HCT116 (cell line): ENCODE results near the gene VAMP1. TPM values are rescaled to one million over a fixed set of nuclear protein-coding genes. Genes with fewer than 3 reads are reported as not detected.

Source experiments
- ATAC-seq: fragments of 200-7000 bp; cut with Tn5 transposase; 2 replicates; pipeline ENCODE4 v1.9.1; 2020; ENCODE audit warnings: mild to moderate bottlenecking, moderate library complexity
- BruUV-seq: library from RNA; stranded (reverse); fragments of 400-500 nt; replicated peaks from 2 replicates; lab custom pipeline; 2021; lab: Mats Ljungman, UMichigan
- CTCF ChIA-PET: fragments of 300-600 bp; sonication (Branson Sonifier 250); formaldehyde crosslinking; loops from one replicate; lab custom pipeline; 2021; ENCODE audit warnings: antibody characterized with exemption; lab: Charles Lee
- POLR2A ChIA-PET: fragments of 300-600, 350-600 bp; sonication (Branson Sonifier 250); formaldehyde crosslinking; loops from one replicate; lab custom pipeline; 2021; ENCODE audit warnings: antibody characterized with exemption; lab: Charles Lee
- RAD21 ChIA-PET, 2 experiments: fragments of 300-600 bp; sonication (Branson Sonifier 250); formaldehyde crosslinking; loops; one replicate each; lab custom pipeline; 2023; ENCODE audit warnings: low total read pairs in 2 of 2; ENCODE audit not compliant: uncharacterized antibody in 2 of 2, unreplicated experiment in 2 of 2, low non-redundant PET in 1 of 2; lab: Charles Lee
- DNase-seq: peaks from one replicate; pipeline ENCODE4 v3.0.0-alpha.2; 2010; ENCODE audit warnings: low read depth, low spot score
- H2AFZ ChIP-seq: fragments of 200-600 bp; shearing (Covaris generic), sonication (generic); 2 replicates; pipeline ENCODE4 v1.6.1; 2017; ENCODE audit warnings: low read depth, mixed run types, mixed read lengths, antibody characterized with exemption, low read length; ENCODE audit not compliant: poor library complexity, severe bottlenecking
- H3K27ac ChIP-seq: 2 replicates; pipeline ENCODE4 v1.5.1; 2012; ENCODE audit warnings: low read depth, low read length
- H3K27me3 ChIP-seq: fragments of 200-600 bp; sonication (generic); 2 replicates; pipeline ENCODE4 v1.6.1; 2016; ENCODE audit warnings: mixed run types, low read length, mixed read lengths; ENCODE audit not compliant: insufficient read depth
- H3K36me3 ChIP-seq, 2 experiments: fragments of 200-500 bp in 1 of 2; fragments of 200-600 bp in 1 of 2; sonication (Bioruptor generic) in 1 of 2; sonication (generic) in 1 of 2; 2 replicates each; pipeline versions ENCODE4 v1.5.1 to v1.6.1; 2014 to 2016; ENCODE audit warnings: low read length in 2 of 2, inconsistent platforms in 1 of 2, mixed read lengths in 1 of 2, mixed run types in 1 of 2; ENCODE audit not compliant: insufficient read depth in 2 of 2, control insufficient read depth in 1 of 2
- H3K4me1 ChIP-seq, 2 experiments: fragments of 200-600 bp in 1 of 2; sonication (generic) in 1 of 2; 2 replicates each; pipeline versions ENCODE4 v1.5.1 to v1.6.1; 2012 to 2017; ENCODE audit warnings: low read length in 2 of 2, inconsistent platforms in 1 of 2, mild to moderate bottlenecking in 1 of 2, mixed read lengths in 1 of 2, mixed run types in 1 of 2, moderate library complexity in 1 of 2; ENCODE audit not compliant: insufficient read depth in 2 of 2, control insufficient read depth in 1 of 2
- H3K4me2 ChIP-seq: fragments of 200-600 bp; sonication (generic); 2 replicates; pipeline ENCODE4 v1.6.1; 2017; ENCODE audit warnings: mixed run types, low read length, mixed read lengths
- H3K4me3 ChIP-seq, 2 experiments: fragments of 200-600 bp in 1 of 2; sonication (generic) in 1 of 2; replicated peaks in 1 of 2; 2 replicates each; pipeline ENCODE4 v1.5.1; 2011 to 2016; ENCODE audit warnings: low read length in 2 of 2, control low read depth in 1 of 2, low read depth in 1 of 2, mild to moderate bottlenecking in 1 of 2, mixed read lengths in 1 of 2, mixed run types in 1 of 2
- H3K79me2 ChIP-seq: fragments of 200-600 bp; sonication (generic); 2 replicates; pipeline ENCODE4 v1.6.1; 2017; ENCODE audit warnings: mild to moderate bottlenecking, mixed run types, low read length, moderate library complexity, mixed read lengths; ENCODE audit not compliant: insufficient read depth
- H3K9ac ChIP-seq: fragments of 200-600 bp; sonication (generic); 2 replicates; pipeline ENCODE4 v1.6.1; 2016; ENCODE audit warnings: low read length, mixed read lengths
- H3K9me2 ChIP-seq: fragments of 200-600 bp; sonication (generic), shearing (Covaris generic); 2 replicates; pipeline ENCODE4 v1.6.1; 2017; ENCODE audit warnings: mixed run types, mild to moderate bottlenecking, moderate library complexity; ENCODE audit not compliant: insufficient read depth
- H3K9me3 ChIP-seq, 2 experiments: fragments of 200-500 bp in 1 of 2; fragments of 200-600 bp in 1 of 2; sonication (Bioruptor generic) in 1 of 2; sonication (generic) in 1 of 2; 2 replicates each; pipeline ENCODE4 v1.6.1; 2014 to 2017; ENCODE audit warnings: low read length in 2 of 2, mixed read lengths in 2 of 2, inconsistent platforms in 1 of 2, low read depth in 1 of 2, mild to moderate bottlenecking in 1 of 2, mixed run types in 1 of 2, moderate library complexity in 1 of 2; ENCODE audit not compliant: control insufficient read depth in 1 of 2, insufficient read depth in 1 of 2
- H4K20me1 ChIP-seq: fragments of 200-600 bp; sonication (generic), shearing (Covaris generic); 2 replicates; pipeline ENCODE4 v1.6.1; 2017; ENCODE audit warnings: mixed run types, mild to moderate bottlenecking, moderate library complexity; ENCODE audit not compliant: insufficient read depth
- CBX3 ChIP-seq: IDR thresholded peaks from 2 replicates; pipeline ENCODE4 v1.6.1; 2012; ENCODE audit warnings: low read depth
- EZH2 ChIP-seq: fragments of 200-600 bp; sonication (generic); IDR thresholded peaks from 2 replicates; pipeline ENCODE4 v1.6.1; 2017; ENCODE audit warnings: antibody characterized with exemption, mixed run types
- EZH2phosphoT487 ChIP-seq: fragments of 200-600 bp; IDR thresholded peaks from 2 replicates; pipeline ENCODE4 v1.6.1; 2018; ENCODE audit warnings: antibody characterized with exemption, borderline replicate concordance
- FOSL1 ChIP-seq: IDR thresholded peaks from 2 replicates; pipeline ENCODE4 v1.6.1; 2012; ENCODE audit warnings: low read depth
- JUND ChIP-seq: IDR thresholded peaks from 2 replicates; pipeline ENCODE4 v1.6.1; 2012
- POLR2A ChIP-seq: IDR thresholded peaks from 2 replicates; pipeline ENCODE4 v1.7.0; 2011; ENCODE audit warnings: borderline replicate concordance; ENCODE audit not compliant: insufficient read depth, insufficient read length; ENCODE audit errors: extremely low read depth
- POLR2AphosphoS5 ChIP-seq: IDR thresholded peaks from 2 replicates; pipeline ENCODE4 v1.6.1; 2011; ENCODE audit warnings: mild to moderate bottlenecking, low read depth, low read length, moderate library complexity
- RAD21 ChIP-seq: IDR thresholded peaks from 2 replicates; pipeline ENCODE4 v1.6.1; 2012; ENCODE audit warnings: low read depth, mild to moderate bottlenecking
- SIN3A ChIP-seq: IDR thresholded peaks from 2 replicates; pipeline ENCODE4 v1.6.1; 2012; ENCODE audit warnings: low read depth
- SP1 ChIP-seq: IDR thresholded peaks from 2 replicates; pipeline ENCODE4 v1.6.1; 2012; ENCODE audit warnings: low read depth
- SRF ChIP-seq: IDR thresholded peaks from 2 replicates; pipeline ENCODE4 v1.6.1; 2012; ENCODE audit warnings: low read depth
- TCF7L2 ChIP-seq: IDR thresholded peaks from 2 replicates; pipeline ENCODE4 v1.7.0; 2011; ENCODE audit warnings: borderline replicate concordance, inconsistent platforms; ENCODE audit not compliant: insufficient read depth, insufficient read length; ENCODE audit errors: extremely low read depth
- YY1 ChIP-seq: IDR thresholded peaks from 2 replicates; pipeline ENCODE4 v1.6.1; 2011; ENCODE audit warnings: low read length, low read depth, moderate library complexity, mild to moderate bottlenecking; ENCODE audit not compliant: insufficient replicate concordance; ENCODE audit errors: extremely low read depth
- ZFX ChIP-seq: fragments of 450-650 bp; IDR thresholded peaks from 2 replicates; pipeline ENCODE4 v1.6.1; 2017
- ZNF274 ChIP-seq: fragments of 200-500 bp; sonication (Bioruptor generic); IDR thresholded peaks from 2 replicates; pipeline ENCODE4 v1.6.1; 2014; ENCODE audit warnings: mild to moderate bottlenecking, low read depth, low read length, inconsistent platforms
- intact Hi-C: fragments of 100-400 bp; cut with micrococcal nuclease; formaldehyde crosslinking; loops from 2 replicates; pipeline ENCODE4 v1.10.0; 2022
- total RNA-seq: library from RNA; stranded (reverse); gene quantifications from one replicate; pipeline ENCODE4 v1.2.1, GENCODE V29; 2021; ENCODE audit not compliant: unreplicated experiment
- TF ChIP-seq, protein P1 (sequence below), 3 experiments: fragments of 200-600 bp in 1 of 3; sonication (generic) in 1 of 3; IDR thresholded peaks in 2 of 3; conservative IDR thresholded peaks in 1 of 3; 2 replicates each; pipeline ENCODE4 v1.5.1; 2012 to 2017; ENCODE audit warnings: low read depth in 2 of 3, low read length in 2 of 3, antibody characterized with exemption in 1 of 3, borderline replicate concordance in 1 of 3, control low read depth in 1 of 3, mild to moderate bottlenecking in 1 of 3, mixed read lengths in 1 of 3, mixed run types in 1 of 3, moderate library complexity in 1 of 3; ENCODE audit not compliant: insufficient read depth in 1 of 3
- TF ChIP-seq, protein P2 (sequence below): IDR thresholded peaks from 2 replicates; pipeline ENCODE4 v1.6.1; 2011; ENCODE audit warnings: mild to moderate bottlenecking, low read length, moderate library complexity; ENCODE audit not compliant: insufficient replicate concordance; ENCODE audit errors: extremely low read depth
- TF ChIP-seq, protein P3 (sequence below): IDR thresholded peaks from 2 replicates; pipeline ENCODE4 v1.6.1; 2012; ENCODE audit warnings: low read depth

VAMP1 gene
- total RNA-seq, 1 experiment from 2014 or later: 12.1 TPM

DNA sequence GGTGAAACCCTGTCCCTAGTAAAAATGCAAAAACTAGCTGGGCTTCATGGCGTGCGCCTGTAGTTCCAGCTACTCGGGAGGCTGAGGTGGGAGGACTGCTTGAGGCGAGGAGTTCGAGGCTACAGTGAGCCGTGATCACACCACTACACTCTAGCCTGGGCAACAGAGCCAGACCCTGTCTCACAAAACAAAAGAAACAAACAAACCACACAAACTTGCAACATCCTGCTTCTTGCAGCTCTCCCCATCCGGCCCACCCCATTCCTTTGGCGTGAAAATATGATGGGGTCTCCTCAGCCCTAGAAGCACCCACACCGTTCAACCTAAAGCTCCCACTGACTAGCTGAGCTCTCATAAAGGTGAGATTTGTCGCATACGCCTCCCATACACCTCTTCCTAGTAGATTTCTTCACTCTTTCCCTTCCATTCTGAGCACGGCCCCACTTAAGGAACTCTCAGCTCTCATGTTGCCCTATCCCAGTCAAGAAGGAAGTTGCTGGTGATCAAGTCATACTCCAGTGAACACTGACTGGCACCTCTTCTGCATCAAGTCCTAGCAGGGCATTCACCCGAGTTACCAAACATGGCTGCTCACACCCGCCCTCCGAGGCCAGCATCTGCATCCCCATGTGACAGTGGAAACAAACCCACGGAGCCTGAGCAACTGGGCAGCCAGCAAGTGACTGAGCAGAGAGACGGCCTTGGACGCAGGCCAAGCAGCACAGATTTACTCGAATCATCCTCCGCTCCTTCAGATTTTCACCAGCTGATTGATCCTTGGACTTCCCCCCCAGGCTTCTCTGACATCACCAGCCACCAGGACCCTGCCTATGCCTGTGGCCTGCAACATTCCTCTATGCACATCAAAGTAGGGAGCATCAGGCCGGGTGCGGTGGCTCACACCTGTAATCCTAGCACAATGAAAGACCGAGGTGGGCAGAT, 44.6 kb downstream of the VAMP1 start:
- Histone ChIP-seq H3K27ac (no peak overlapping the region), H3K4me1 (peaks cover 12 to 34% of the 10 kb centered on the region in 2 experiments), H3K36me3 (no peaks in the 10 kb centered on the region), H3K9ac (no peak overlapping the region), H3K4me2 (no peak overlapping the region), H3K27me3 (no peaks in the 10 kb centered on the region), H3K79me2 (no peaks in the 10 kb centered on the region), H3K9me3 (no peaks in the 10 kb centered on the region), H4K20me1 (no peaks in the 10 kb centered on the region), H2AFZ (no peak overlapping the region), H3K4me3 (no peak overlapping the region), H3K9me2 (no peaks in the 10 kb centered on the region)
- DNase-seq (no peak), ATAC-seq (no peak)
- intact Hi-C loops: no loop called here
- RAD21 ChIA-PET: interaction anchor here in 1 of 2 experiments (0.6 to 0.7 kb wide), 2 partner anchors 39 to 239 kb away, joined by 3 read pairs; no protein-coding TSS in a partner anchor
- CTCF ChIA-PET: interaction anchor here (2.4 to 5.3 kb wide), 2 partner anchors 39 to 112 kb away, joined by 13 to 46 read pairs; no protein-coding TSS in a partner anchor
- no TSS peak for BruUV-seq
- POLR2A ChIA-PET: interaction anchor here (1.3 kb wide), 1 partner anchor 108 kb away, joined by 4 read pairs; the partner anchor contains the start of gene GAPDH
- TF ChIP-seq EZH2 (no peak), JUND (no peak), POLR2A (no peak), YY1 (no peak), FOSL1 (no peak), SIN3A (no peak), ZFX (no peak), RAD21 (no peak), ZNF274 (no peak), SRF (no peak), CBX3 (no peak), SP1 (no peak), TCF7L2 (no peak), POLR2AphosphoS5 (no peak), EZH2phosphoT487 (no peak)
- TF ChIP-seq, protein P1, sequence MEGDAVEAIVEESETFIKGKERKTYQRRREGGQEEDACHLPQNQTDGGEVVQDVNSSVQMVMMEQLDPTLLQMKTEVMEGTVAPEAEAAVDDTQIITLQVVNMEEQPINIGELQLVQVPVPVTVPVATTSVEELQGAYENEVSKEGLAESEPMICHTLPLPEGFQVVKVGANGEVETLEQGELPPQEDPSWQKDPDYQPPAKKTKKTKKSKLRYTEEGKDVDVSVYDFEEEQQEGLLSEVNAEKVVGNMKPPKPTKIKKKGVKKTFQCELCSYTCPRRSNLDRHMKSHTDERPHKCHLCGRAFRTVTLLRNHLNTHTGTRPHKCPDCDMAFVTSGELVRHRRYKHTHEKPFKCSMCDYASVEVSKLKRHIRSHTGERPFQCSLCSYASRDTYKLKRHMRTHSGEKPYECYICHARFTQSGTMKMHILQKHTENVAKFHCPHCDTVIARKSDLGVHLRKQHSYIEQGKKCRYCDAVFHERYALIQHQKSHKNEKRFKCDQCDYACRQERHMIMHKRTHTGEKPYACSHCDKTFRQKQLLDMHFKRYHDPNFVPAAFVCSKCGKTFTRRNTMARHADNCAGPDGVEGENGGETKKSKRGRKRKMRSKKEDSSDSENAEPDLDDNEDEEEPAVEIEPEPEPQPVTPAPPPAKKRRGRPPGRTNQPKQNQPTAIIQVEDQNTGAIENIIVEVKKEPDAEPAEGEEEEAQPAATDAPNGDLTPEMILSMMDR (IDR thresholded peaks at IDR 0.05 in 2 of 3, conservative IDR thresholded peaks at IDR 0.05 in 1 of 3; ENCODE audit: borderline replicate concordance in 1 of 3, insufficient read depth in 1 of 3, low read depth in 2 of 3, low read length in 2 of 3): no peak
- TF ChIP-seq, protein P2, sequence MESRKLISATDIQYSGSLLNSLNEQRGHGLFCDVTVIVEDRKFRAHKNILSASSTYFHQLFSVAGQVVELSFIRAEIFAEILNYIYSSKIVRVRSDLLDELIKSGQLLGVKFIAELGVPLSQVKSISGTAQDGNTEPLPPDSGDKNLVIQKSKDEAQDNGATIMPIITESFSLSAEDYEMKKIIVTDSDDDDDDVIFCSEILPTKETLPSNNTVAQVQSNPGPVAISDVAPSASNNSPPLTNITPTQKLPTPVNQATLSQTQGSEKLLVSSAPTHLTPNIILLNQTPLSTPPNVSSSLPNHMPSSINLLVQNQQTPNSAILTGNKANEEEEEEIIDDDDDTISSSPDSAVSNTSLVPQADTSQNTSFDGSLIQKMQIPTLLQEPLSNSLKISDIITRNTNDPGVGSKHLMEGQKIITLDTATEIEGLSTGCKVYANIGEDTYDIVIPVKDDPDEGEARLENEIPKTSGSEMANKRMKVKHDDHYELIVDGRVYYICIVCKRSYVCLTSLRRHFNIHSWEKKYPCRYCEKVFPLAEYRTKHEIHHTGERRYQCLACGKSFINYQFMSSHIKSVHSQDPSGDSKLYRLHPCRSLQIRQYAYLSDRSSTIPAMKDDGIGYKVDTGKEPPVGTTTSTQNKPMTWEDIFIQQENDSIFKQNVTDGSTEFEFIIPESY: no peak
- TF ChIP-seq, protein P3, sequence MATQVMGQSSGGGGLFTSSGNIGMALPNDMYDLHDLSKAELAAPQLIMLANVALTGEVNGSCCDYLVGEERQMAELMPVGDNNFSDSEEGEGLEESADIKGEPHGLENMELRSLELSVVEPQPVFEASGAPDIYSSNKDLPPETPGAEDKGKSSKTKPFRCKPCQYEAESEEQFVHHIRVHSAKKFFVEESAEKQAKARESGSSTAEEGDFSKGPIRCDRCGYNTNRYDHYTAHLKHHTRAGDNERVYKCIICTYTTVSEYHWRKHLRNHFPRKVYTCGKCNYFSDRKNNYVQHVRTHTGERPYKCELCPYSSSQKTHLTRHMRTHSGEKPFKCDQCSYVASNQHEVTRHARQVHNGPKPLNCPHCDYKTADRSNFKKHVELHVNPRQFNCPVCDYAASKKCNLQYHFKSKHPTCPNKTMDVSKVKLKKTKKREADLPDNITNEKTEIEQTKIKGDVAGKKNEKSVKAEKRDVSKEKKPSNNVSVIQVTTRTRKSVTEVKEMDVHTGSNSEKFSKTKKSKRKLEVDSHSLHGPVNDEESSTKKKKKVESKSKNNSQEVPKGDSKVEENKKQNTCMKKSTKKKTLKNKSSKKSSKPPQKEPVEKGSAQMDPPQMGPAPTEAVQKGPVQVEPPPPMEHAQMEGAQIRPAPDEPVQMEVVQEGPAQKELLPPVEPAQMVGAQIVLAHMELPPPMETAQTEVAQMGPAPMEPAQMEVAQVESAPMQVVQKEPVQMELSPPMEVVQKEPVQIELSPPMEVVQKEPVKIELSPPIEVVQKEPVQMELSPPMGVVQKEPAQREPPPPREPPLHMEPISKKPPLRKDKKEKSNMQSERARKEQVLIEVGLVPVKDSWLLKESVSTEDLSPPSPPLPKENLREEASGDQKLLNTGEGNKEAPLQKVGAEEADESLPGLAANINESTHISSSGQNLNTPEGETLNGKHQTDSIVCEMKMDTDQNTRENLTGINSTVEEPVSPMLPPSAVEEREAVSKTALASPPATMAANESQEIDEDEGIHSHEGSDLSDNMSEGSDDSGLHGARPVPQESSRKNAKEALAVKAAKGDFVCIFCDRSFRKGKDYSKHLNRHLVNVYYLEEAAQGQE: no peak
